Measurements from ENCODE around the gene PTHLH.

DNA sequence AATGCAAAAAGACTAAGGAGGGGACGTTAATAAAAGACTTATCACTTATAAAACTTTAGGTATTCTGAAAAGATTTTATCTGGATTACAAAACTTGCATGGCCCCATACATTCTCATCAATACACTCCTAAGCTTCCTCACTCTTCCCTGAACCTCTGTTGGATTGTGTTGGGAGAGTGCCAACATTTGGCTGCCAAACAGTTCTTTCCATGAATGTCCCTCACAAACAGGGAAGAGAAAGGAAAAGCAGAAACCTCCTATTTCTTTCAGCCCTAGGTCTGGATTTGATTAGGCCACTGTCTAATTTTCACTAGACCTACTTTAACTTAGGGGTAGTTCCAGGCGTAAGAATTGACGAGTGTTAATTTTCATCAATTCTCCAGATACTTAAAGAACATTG, 11.7 kb downstream of the PTHLH start:
- TF ChIP-seq FOXM1 (IDR thresholded peaks at IDR 0.05; ENCODE audit: borderline replicate concordance) (no peak), BHLHE40 (IDR thresholded peaks at IDR 0.05; ENCODE audit: borderline replicate concordance) (no peak), LEF1 (IDR thresholded peaks at IDR 0.05; ENCODE audit: borderline replicate concordance) (no peak), ELF4 (IDR thresholded peaks at IDR 0.05) (no peak), TARDBP (IDR thresholded peaks at IDR 0.05) (no peak), HDGF (IDR thresholded peaks at IDR 0.05; ENCODE audit: borderline replicate concordance) (no peak)
- TF ChIP-seq, protein P1, sequence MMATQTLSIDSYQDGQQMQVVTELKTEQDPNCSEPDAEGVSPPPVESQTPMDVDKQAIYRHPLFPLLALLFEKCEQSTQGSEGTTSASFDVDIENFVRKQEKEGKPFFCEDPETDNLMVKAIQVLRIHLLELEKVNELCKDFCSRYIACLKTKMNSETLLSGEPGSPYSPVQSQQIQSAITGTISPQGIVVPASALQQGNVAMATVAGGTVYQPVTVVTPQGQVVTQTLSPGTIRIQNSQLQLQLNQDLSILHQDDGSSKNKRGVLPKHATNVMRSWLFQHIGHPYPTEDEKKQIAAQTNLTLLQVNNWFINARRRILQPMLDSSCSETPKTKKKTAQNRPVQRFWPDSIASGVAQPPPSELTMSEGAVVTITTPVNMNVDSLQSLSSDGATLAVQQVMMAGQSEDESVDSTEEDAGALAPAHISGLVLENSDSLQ (IDR thresholded peaks at IDR 0.05), result no peak
